HL-60/S4 treated with retinoic acid at 250 ng/mL for 4 days and 3 days (cell line): ENCODE results near the gene ACER1.
"Not testable (repeated sequence)": the region's sequence is repeated elsewhere in the genome, so short reads cannot be mapped to it uniquely, and the experiment has no call there.

ENCODE experiments used
- in situ Hi-C: fragments of 300-500 bp; cut with MboI; formaldehyde crosslinking; loops from 2 replicates; pipeline ENCODE4 v1.7.0; 2022; ENCODE audit warnings: low sequenced_read_pairs

The ACER1 gene

DNA sequence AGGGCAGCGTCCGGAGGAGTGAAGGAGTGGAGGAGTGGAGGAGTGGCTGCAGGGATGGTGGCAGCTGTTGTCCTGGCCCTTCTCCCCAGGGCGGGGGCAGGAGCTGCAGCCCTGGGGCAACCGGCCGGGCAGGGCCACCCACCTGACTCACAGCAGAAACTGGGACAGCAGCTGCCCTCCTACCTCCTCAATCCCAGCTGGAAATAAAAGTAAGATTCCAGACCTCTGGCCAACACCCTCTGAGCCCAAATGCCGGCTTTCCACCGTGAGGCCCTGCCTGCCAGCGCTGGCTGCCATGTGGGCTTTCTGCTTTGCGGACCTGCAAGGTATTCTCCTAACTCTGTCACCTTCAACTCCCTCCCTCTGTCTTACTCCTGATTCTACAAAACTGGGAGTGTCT is 24.6 kb upstream of the ACER1 start:
- in situ Hi-C loops: no loop called here

DNA sequence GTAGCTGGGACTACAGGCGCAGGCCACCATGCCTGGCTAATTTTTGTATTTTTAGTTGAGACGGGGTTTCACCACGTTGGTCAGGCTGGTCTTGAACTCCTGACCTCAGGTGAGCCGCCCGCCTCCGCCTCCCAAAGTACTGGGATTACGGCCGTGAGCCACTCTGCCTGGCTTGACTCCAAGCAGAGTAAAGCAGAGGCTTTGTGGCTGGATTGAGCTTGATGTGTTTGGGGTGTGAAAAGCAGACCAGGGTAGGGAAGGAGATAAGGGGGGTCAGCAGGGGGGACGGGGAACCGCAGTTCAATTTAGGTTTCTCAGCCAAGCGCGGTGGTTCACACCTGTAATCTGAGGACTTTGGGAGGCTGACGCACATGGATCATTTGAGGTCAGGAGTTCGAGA is 23.8 kb upstream of the ACER1 start:
- in situ Hi-C loops: no loop called here

DNA sequence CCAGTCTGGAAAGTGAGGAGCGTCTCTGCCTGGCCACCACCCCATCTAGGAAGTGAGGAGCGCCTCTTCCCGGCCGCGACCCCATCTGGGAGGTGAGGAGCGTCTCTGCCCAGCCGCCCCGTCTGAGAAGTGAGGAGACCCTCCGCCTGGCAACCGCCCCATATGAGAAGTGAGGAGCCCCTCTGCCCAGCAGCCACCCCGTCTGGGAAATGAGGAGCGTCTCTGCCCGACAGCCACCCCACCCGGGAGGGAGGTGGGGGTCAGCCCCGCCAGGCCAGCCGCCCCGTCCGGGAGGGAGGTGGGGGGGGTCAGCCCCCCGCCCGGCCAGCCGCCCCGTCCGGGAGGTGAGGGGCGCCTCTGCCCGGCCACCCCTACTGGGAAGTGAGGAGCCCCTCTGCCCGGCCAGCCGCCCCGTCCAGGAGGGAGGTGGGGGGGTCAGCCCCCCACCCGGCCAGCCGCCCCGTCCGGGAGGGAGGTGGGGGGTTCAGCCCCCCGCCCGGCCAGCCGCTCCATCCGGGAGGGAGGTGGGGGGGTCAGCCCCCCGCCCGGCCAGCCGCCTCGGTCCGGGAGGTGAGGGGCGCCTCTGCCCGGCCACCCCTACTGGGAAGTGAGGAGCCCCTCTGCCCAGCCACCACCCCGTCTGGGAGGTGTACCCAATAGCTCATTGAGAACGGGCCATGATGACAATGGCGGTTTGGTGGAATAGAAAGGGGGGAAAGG is 22.1 kb upstream of the ACER1 start:
- in situ Hi-C loops: not testable (repeated sequence)

DNA sequence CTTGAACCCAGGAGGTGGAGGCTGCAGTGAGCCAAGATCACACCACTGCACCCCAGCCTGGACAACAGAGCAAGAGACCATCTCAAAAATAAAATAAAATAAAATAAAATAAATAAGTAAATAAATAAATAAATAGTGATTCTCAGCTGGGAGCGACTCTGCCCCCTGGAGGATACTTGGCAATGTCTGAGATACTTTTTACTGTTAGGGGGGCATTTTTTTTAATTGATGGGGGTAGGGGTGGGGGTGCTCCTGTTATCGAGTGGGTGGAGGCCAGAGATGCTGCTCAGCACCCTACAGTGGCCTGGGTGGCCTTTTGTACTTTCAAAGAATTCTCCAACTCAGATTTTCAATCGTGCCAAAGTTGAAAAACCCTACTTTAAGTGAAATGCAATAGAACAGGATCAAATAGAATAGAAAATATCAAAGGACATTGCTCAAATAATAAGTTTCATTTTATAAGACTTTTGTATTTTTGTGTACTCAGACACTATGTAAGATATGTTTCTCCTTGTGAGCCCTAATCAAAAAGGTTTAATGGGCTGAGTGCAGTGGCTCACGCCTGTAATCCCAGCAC is 20.8 kb upstream of the ACER1 start:
- in situ Hi-C loops: no loop called here

DNA sequence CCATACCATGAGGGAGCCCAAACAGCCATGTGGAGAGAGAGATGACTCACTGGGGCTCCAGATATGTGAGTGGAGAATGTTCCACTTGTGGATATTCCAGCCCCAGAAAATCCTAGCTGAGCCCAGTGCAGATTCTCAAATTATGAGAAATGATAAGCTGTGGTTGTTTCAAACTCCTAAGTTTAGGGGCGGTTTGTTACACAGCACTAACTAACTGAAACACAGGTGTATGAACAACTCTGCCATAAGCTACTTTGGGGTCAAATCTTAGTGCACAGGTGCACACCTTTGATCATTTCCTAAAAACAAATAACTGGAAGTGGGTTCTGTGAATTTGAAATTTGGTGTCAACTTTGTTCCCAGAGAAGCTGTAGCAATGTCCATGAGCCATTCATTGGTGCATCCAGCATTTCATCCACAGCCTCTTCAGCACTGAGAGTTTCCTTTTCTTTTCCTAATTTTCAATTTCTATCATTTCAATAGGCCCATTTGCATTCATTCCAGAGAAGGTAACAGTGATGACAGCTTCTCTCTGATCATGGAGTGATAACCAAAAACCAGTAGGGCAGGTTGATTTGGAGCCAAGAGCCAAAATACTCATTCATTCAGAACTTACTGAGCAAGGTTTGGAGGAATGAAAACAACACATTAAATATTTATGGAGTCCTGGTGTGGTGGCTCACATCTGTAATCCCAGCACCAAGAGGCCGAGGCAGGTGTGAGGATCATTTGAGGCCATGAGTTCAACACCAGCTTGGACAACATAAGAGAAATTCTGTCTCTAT is 19.2 kb upstream of the ACER1 start:
- in situ Hi-C loops: no loop called here

DNA sequence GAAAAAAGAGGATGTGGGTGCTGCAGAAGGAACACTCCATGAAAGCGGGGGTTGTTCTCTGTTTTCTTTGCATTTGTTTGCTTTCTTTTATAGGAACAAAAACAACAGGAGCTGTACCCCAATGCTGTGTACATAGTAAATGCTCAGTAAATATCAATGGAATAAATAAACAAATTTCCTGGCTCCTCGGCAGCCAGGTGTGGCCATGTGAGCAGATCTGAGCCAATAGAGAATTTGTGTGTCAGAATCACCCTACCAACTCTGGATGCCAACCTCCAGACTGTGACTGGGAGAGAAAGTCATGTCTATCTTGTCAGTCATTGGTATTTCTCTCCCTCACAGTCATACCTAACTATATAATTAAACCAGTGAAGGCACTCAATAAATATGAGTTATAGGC is 17.3 kb upstream of the ACER1 start:
- in situ Hi-C loops: no loop called here

DNA sequence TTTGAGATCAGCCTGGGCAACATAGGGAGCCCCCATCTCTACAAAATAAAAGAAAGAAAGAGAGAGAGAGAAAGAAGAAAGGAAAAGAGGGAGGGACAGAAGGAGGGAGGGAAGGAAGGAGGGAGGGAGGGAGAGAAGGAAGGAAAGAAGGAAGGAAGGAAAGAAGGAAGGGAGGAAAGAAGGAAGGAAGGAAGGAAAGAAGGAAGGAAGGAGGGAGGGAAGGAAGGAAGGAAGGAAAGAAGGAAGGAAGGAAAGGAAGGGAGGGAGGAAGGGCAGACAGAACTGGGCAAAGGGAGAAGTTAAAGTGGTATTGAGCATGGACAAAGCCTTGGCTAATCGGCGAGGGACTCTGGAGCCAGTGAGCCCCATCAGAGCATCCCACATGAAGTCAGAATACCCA is 15.9 kb upstream of the ACER1 start:
- in situ Hi-C loops: not testable (repeated sequence)

DNA sequence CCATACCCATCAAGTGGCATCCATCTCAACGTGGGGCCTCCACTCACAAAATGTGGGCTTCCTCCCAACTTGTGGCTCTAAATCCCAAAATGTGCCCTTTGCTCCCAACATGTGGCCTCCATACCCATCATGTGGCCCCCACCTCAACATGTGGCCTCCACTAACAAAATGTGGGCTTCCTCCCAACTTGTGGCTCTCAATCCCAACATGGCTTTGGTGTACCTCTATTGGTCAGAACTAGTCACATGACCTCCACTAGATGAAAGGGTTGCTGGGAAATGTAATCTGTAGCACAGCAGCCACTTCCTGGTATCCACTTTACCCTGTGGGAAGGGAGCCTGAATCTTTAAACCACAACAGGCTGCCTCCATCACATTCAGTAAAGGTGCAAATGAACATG is 10.1 kb upstream of the ACER1 start:
- in situ Hi-C loops: no loop called here

DNA sequence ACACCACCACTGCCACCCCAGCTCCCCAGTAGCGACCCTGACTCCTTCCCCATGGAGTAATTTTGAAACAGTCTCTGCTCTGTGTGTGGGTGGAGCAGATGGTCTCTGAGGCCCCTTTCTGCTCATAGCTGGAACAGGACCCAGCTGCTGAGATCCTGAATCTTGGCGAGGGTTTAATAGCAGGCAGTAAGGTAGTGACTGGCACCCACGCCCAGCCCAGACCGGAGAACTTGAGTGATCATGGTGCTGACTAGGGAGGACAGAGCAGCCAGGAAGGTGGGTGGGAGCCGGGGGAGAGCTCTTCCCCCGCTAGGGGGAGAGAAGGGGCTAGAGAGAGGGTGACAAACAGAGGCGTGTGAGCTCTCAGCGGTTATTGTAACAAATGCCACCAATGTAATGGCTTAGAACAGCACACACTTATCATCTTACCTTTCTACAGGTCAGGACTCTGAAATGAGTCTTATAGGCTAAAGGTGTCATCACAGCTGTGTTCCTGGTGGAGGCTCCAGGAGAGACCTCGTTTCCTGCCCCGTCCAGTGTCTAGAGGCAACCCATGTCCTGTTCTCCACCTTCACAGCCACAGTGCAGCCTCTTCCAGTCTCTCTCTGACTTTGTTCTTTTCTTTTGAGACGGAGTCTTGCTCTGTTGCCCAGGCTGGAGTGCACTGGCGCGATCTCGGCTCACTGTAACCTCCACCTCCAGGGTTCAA is 7.2 kb upstream of the ACER1 start:
- in situ Hi-C loops: no loop called here

DNA sequence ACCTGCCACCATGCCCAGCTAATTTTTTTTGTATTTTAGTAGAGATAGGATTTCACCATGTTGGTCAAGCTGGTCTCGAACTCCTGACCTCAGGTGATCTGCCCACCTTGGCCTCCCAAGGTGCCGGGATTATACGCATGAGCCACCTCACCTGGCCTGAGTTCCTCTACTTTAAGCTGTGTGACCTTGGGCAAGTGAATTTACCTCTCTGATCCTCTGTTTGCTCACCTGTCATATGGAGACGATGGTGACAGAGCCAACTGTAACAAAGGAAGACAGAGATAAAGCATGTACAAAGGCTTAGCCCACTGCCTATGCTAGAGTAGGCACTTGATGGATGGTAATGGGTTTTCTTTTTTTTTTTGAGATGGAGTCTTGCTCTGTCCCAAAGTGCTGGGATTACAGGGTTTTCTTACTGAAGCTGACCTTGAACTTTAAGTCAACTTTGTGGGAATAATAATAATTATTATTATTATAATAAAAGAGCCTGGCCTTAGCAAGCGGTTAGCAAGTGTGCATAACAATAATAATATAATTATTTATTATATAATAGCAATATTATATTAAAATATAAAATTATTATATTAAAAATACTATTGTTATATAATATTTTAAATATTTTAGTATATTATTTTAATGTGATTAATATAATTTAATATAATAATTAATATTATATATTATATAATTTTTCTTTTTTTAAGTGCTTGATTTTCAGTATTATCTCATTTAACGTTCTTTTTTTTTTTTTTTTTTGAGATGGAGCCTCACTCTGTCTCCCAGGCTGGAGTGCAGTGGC is 1.3 kb upstream of the ACER1 start:
- in situ Hi-C loops: no loop called here

DNA sequence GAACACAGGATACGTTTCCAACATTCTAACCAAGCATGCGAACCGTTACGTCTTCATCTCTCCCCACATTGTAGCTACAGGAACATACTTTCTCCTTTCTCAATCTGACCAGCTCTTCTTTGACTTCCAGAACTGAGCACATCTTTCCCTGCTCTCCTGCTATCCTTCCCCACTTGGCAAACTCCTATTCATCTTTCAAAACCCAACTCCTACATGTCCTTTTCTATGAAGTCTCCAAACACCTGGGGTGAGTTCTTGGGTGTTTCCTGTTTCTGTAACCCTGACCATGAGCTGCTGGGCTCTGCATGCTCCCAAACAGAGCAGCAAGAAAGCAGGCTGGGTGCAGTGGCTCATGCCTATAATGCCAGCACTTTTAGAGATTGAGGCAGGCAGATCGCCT is 6.6 kb downstream of the ACER1 start:
- in situ Hi-C loops: no loop called here

DNA sequence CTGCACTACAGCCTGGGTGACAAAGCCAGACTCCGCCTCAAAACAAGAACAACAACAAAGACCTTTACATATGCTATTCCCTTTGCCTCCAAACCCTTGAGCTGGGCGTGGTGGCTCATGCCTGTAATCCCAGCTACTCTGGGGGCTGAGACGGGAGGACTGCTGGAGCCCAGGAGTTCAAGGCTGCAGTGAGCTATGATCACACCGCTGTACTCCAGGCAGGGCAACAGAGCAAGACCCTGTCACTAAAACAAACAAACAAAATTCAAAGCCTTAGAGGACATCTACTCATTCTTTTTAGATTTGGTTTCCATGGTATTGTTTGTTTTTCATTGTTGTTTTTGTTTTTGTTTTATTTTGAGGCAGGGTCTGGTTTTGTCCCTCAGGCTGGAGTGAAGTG is 7.8 kb downstream of the ACER1 start:
- in situ Hi-C loops: no loop called here

DNA sequence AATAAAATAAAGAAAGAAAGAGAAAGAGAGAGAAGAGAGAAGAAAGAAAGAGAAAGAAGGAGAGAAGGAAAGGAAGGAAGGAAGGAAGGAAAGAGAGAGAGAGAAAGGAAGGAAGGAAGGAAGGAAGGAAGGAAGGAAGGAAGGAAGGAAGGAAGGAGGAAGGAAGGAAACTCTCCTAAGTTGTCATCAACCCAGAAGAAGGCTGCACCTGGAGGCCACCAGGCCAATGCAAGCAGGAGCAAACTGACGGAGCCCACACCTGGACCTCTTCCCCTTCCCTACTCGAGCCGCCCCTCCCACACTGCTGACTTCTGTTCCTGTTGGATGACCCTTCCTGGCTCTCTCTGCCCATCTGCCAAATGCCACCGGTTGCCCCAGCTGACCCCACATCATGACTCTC is 8.7 kb downstream of the ACER1 start:
- in situ Hi-C loops: no loop called here

DNA sequence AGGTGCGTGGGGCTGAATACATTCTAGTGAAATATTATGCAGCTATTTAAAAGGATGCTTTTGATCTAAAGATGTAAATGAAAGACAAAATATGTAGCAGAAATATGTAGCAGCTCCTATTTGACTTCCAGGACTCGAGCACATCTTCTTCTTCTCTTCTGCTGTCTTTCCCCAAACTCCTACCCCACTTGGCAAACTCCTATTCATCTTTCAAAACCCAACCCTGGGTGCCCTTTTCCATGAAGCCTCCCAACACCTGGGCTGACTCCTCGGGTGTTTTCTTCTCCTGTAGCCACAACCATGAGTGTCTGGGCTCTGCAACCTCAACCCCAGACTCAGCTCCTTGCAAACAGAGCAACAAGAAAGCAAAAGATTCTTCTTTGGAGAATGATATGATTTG is 11.1 kb downstream of the ACER1 start:
- in situ Hi-C loops: no loop called here

DNA sequence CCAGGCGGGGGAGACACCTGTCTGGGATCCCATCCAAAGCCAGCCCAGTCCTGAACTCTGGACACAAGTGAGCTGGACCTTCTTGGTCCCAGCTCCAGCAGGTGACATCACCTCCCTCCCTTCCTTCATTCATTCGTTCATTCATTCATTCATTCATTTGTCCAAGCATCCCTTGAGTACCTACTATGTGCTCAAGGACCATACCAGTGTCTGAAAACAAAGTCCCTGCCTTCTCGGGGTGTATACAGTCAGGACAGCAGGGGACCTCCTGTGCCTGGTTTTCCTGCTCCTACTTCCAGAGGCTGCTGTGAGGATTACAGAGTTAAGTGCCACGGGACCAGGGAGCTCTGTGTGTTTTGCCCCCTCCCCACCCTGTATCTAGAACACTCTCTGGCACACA is 14.0 kb downstream of the ACER1 start:
- in situ Hi-C loops: no loop called here

DNA sequence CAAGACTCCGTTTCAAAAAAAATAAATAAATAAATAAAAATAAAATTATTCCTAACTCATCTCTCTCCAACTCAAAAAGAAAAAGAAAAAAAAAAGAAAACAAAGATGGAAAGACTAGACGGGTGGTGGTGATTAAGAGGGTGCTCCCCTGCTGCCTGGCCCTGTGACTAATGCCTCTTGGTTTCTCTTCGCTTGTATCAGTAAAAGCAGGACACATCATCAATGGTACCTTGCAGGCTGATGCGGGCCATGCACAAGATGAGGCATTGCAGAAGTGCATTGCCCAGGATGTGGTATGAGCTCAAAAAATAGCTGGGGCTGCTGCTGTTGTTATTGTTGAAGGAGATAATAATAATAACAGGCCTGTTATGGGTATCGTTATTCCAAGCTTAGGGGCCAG is 14.6 kb downstream of the ACER1 start:
- in situ Hi-C loops: no loop called here

DNA sequence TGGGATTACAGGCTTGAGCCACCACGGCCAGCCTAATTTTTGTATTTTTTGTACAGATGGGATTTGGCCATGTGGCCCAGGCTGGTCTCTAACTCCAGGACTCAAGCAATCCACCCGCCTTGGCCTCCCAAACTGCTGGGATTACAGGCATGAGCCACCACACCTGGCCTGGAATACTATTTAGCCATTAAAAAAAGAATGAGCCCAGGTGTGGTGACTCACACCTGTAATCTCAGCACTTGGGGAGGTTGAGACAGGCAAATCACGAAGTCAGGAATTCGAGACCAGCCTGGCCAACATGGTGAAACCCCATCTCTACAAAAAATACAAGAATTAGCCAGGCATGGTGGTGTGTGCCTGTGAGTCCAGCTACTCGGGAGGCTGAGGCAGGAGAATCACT is 17.8 kb downstream of the ACER1 start:
- in situ Hi-C loops: not testable (repeated sequence)

DNA sequence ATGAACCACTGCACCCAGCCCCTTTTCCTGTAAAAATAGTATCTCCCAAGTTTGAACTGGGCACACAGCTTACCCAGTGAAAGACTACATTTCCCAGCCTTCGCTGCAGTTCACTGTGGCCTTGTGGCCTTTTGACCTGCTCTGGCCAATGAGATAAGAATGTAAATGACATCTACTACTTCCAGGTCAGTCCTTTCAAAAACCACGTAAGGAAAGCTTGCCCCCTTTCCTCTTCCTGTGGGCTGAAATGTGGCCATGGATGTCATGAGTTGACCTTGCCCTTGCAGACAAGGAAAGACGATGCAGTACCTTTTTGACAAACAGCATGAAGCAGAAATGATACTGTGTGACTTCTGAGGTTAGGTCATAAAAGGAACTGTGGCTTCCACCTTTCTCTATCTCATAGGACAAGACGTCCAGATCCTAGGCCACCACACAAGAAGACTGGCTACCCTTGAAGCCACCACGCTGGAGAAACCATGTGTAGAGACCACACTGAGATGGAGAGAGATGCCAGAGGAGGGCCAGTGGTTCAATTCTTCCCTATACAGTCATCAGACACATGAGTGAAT is 19.9 kb downstream of the ACER1 start:
- in situ Hi-C loops: no loop called here

DNA sequence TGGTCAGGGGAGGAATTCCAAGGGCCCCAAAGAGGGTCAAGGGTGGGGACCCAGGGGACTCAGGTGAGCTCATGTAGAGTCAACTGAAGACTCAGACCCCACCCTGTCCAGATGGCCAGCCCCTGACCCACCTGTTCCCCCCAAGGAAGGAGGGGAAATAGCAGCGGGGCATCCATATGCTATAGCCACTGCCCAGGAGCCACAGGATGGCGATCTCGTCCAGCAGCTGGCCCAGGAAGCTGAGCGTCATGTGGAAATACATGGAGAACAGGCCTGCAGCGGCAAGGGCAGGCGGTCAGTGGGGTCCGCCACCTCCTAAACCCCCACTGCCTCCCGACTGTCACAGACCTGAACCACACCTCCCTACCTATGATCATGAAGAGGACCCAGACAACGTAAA is 21.4 kb downstream of the ACER1 start:
- in situ Hi-C loops: no loop called here

DNA sequence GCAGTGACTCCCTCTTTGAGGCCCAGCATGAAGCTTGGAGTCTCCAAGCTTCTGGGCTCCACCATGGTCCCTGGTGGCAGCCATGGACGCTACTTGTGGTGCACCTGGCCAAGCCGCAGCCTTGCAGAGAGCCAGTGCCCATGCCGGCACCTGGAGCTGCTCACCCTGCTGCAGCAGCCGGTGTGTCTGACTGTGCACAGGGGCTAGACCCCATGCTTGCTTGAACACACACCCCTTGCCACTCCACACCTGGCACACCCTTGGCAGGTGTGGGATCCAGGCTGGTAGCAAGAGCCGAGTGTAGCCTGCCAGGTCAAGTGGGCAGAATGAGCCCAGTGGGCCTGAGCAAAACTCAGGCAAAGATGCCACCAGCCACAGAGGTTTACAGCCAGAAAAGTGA is 35.0 kb downstream of the ACER1 start:
- in situ Hi-C loops: no loop called here

DNA sequence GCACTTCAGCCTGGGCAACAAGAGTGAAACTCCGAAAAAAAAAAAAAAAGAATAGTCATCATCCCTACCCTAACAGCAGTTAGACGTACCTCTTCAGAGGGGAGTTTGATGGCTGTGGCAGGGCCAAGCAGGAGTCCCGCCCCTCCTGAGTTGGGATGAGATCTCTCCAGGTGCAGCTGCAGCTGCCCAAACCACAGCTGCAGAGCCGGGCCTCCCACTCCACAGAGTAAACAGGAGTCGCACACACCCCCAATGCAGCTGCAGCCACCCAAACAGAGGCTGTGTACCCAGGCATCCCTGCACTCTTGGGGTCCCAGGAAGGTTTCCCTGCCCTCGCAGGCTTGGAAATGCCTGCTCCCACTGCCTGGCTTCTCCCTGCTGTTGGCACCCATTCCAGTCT is 36.2 kb downstream of the ACER1 start:
- in situ Hi-C loops: no loop called here
